Activated CD8-positive, alpha-beta memory T cell treated with anti-CD3 and anti-CD28 coated beads, Interleukin-2, amount 10 ng/mL, durations not matched to agents 7 days and 5 days (primary cell): Measurements from ENCODE around the gene IFITM5. TPM values are rescaled to one million over a fixed set of nuclear protein-coding genes. Genes with fewer than 3 reads are reported as not detected.
"Not testable (repeated sequence)": the region's sequence is repeated elsewhere in the genome, so short reads cannot be mapped to it uniquely, and the experiment has no call there.

Experiments
- ATAC-seq: fragments of 150-1000 bp; cut with Tn5 transposase; one replicate; pipeline ENCODE4 v1.10.0; 2021; ENCODE audit warnings: moderate library complexity
- CTCF ChIA-PET: fragments of 350-600 bp; sonication (Branson Sonifier 250); formaldehyde crosslinking; loops from one replicate; lab custom pipeline; 2021; ENCODE audit warnings: antibody characterized with exemption; lab: Charles Lee
- DNase-seq: peaks from one replicate; pipeline ENCODE4 v3.0.0-alpha.2; 2020
- H3K27ac Mint-ChIP-seq: one replicate; pipeline ENCODE4 v1.8.0; 2021; ENCODE audit warnings: mild to moderate bottlenecking, mixed read lengths
- H3K27me3 Mint-ChIP-seq: one replicate; pipeline ENCODE4 v1.8.0; 2021; ENCODE audit warnings: mixed read lengths
- H3K36me3 Mint-ChIP-seq: one replicate; pipeline ENCODE4 v1.8.0; 2021; ENCODE audit warnings: mild to moderate bottlenecking, mixed read lengths
- H3K4me1 Mint-ChIP-seq: one replicate; pipeline ENCODE4 v1.8.0; 2021; ENCODE audit warnings: mixed read lengths
- H3K4me3 Mint-ChIP-seq: one replicate; pipeline ENCODE4 v1.8.0; 2021; ENCODE audit warnings: mild to moderate bottlenecking, moderate library complexity, mixed read lengths
- H3K9me3 Mint-ChIP-seq: one replicate; pipeline ENCODE4 v1.8.0; 2022; ENCODE audit warnings: low read depth, mixed read lengths
- total RNA-seq, 2 experiments: library from RNA; stranded (reverse); gene quantifications; one replicate each; pipeline ENCODE4 v1.2.3, GENCODE V29; 2021

Gene IFITM5
- total RNA-seq, 2 experiments from 2014 or later = not detected

DNA sequence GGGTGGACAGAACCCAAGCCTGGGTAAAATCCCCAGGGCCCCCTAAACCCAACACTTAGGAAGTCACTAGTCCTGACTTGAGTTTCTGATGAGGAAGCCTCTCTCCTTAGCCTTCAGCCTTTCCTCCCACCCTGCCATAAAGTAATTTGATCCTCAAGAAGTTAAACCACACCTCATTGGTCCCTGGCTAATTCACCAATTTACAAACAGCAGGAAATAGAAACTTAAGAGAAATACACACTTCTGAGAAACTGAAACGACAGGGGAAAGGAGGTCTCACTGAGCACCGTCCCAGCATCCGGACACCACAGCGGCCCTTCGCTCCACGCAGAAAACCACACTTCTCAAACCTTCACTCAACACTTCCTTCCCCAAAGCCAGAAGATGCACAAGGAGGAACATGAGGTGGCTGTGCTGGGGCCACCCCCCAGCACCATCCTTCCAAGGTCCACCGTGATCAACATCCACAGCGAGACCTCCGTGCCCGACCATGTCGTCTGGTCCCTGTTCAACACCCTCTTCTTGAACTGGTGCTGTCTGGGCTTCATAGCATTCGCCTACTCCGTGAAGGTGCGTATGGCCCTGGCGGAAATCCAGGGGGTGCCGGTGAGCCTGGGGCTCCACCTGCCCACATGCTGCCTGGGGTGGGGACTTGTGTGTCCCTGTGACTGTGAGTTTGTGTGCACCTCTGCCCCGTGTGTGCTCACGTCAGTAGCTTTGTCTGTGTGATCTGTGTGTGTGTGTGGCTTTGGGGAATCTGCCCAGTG lies 14.6 kb upstream of the IFITM5 start, which contains the start of gene IFITM1:
Gene IFITM1, plus strand, starts transcription at position 254 of the 767 bp plus-strand sequence. Its CDS starts 131 bp downstream, at position 385.
- H3K4me3 Mint-ChIP-seq = peak within 1 kb of the TSS; percentile 97
- peak within 1 kb of the TSS; percentile 99 for H3K27ac Mint-ChIP-seq
- no peaks in the 10 kb centered on the region for H3K27me3 Mint-ChIP-seq
- CTCF ChIA-PET = no interaction called here
- no peaks in the 10 kb centered on the region for H3K9me3 Mint-ChIP-seq
- DNase-seq = peak; percentile 89
- peaks cover 50% of the 10 kb centered on the region for H3K36me3 Mint-ChIP-seq
- peak; percentile 48 for ATAC-seq
- peaks cover 38% of the 10 kb centered on the region for H3K4me1 Mint-ChIP-seq

GRCh38 chr11:313304-313786 lies 14.0 kb upstream of the IFITM5 start:
- ATAC-seq (no peak), DNase-seq (no peak)
- Mint-ChIP-seq H3K4me1 (peaks cover 38% of the 10 kb centered on the region), H3K36me3 (peaks cover 55% of the 10 kb centered on the region), H3K27me3 (no peaks in the 10 kb centered on the region), H3K27ac (peak overlapping the region; percentile 99), H3K9me3 (no peaks in the 10 kb centered on the region), H3K4me3 (peak overlapping the region; percentile 97)
- CTCF ChIA-PET = interaction anchor here (1.8 to 2.1 kb wide), 2 partner anchors 13 to 42 kb away, joined by 7 to 12 read pairs; no protein-coding TSS in a partner anchor

- Mint-ChIP-seq H3K4me3 (peak overlapping the region; percentile 97), H3K36me3 (peaks cover 53% of the 10 kb centered on the region), H3K27me3 (no peaks in the 10 kb centered on the region), H3K9me3 (no peaks in the 10 kb centered on the region), H3K27ac (peak overlapping the region; percentile 99), H3K4me1 (peaks cover 38% of the 10 kb centered on the region)
- CTCF ChIA-PET = interaction anchor here (1.2 to 2.1 kb wide), 4 partner anchors 14 to 103 kb away, joined by 4 to 12 read pairs (median 6); partner anchors contain the start of gene SIGIRR
- DNase-seq (no peak), ATAC-seq (no peak)
Observed at GRCh38 chr11:312092-312816, 12.9 kb upstream of the IFITM5 start.

DNA sequence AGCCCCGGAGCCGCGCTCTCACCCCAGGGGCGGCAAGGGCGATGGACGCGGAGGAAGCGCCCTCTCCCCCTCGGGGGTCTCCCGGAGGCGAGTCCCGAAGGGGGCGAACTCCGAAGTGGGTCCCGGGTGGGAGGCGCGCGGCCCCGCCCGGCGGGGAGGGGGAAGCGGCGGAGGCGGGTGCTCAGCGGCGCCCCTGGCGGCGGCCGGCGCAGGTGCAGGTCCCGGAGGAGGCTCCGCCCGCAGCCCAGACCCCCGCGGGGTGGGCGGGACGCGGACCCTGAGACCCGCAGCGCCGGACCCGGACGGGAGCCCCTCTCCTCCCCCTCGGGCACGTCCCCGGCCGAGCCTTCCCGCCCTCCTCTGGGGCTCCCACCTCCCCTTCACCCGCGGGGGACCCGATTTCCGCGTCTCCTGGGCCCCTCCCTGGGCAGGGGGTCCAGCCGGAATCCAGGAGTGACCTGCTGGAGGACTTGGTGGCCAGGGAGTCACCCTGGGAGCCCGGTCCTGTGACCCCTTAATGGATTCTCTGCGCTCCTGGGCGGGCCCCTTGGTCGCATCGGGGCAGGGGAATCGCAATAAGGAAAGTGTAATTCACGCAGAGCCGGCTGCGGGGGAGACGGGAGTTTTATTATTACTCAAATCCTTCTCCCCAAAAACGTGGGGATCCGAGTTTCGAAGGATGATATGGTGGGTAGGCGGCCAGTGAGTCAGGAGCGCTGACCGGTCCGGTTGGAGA lies 11.9 kb upstream of the IFITM5 start:
- ATAC-seq = peak; percentile 10
- H3K9me3 Mint-ChIP-seq, H3K27me3 Mint-ChIP-seq, DNase-seq: not testable (repeated sequence)
- Mint-ChIP-seq H3K36me3 (peaks cover 42% of the 10 kb centered on the region), H3K4me3 (peak overlapping the region; percentile 97), H3K4me1 (peaks cover 37% of the 10 kb centered on the region), H3K27ac (peak overlapping the region; percentile 99)
- CTCF ChIA-PET = interaction anchor here (1.4 to 2.1 kb wide), 3 partner anchors 15 to 44 kb away, joined by 5 to 12 read pairs (median 7); no protein-coding TSS in a partner anchor

- H3K27ac Mint-ChIP-seq = peak overlapping the region; percentile 92
- CTCF ChIA-PET = interaction anchor here (1.0 to 1.7 kb wide), 9 partner anchors 7 to 226 kb away, joined by 3 to 6 read pairs (median 4); partner anchors contain the start of gene IFITM5
- DNase-seq, ATAC-seq, H3K27me3 Mint-ChIP-seq, H3K9me3 Mint-ChIP-seq: not testable (repeated sequence)
- H3K4me1 Mint-ChIP-seq = peaks cover 43% of the 10 kb centered on the region
- H3K4me3 Mint-ChIP-seq = peak overlapping the region; percentile 96
- H3K36me3 Mint-ChIP-seq = peaks cover 33% of the 10 kb centered on the region
Observed at GRCh38 chr11:309979-310572, 10.8 kb upstream of the IFITM5 start.

DNA sequence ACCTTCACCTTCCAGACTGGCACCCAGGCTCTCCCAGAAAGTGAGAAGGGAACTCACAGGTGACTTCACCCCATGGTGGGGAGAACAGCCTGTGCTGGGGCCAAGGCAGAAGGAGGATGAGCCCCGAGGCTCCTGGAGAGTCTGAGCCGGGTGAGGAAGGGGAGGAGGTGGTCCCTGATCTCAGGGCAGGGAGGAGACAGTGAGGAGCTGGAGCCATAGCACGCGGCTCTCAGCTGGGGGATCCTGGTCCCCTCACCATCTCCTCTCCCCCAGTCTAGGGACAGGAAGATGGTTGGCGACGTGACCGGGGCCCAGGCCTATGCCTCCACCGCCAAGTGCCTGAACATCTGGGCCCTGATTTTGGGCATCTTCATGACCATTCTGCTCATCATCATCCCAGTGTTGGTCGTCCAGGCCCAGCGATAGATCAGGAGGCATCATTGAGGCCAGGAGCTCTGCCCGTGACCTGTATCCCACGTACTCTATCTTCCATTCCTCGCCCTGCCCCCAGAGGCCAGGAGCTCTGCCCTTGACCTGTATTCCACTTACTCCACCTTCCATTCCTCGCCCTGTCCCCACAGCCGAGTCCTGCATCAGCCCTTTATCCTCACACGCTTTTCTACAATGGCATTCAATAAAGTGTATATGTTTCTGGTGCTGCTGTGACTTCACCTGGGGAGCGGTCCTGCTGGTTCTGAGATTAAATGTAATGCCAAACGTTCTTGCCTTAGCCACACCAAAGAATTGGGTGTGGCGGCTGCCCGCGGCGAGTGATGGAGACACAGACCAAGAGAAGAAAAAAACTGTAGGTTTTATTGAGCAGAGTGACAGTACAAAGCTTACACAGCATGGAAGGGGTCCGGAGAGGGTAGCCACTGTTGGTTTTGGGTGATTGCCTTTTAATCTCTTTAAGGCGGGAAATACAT lies 9.7 kb upstream of the IFITM5 start:
- DNase-seq, H3K9me3 Mint-ChIP-seq, H3K27me3 Mint-ChIP-seq, ATAC-seq: not testable (repeated sequence)
- Mint-ChIP-seq H3K4me3 (peak overlapping the region; percentile 96), H3K4me1 (peaks cover 46% of the 10 kb centered on the region), H3K36me3 (peaks cover 22% of the 10 kb centered on the region), H3K27ac (peak overlapping the region; percentile 92)
- CTCF ChIA-PET = interaction anchor here (0.9 to 1.7 kb wide), 11 partner anchors 8 to 227 kb away, joined by 3 to 6 read pairs (median 4); partner anchors contain the start of gene IFITM5

DNA sequence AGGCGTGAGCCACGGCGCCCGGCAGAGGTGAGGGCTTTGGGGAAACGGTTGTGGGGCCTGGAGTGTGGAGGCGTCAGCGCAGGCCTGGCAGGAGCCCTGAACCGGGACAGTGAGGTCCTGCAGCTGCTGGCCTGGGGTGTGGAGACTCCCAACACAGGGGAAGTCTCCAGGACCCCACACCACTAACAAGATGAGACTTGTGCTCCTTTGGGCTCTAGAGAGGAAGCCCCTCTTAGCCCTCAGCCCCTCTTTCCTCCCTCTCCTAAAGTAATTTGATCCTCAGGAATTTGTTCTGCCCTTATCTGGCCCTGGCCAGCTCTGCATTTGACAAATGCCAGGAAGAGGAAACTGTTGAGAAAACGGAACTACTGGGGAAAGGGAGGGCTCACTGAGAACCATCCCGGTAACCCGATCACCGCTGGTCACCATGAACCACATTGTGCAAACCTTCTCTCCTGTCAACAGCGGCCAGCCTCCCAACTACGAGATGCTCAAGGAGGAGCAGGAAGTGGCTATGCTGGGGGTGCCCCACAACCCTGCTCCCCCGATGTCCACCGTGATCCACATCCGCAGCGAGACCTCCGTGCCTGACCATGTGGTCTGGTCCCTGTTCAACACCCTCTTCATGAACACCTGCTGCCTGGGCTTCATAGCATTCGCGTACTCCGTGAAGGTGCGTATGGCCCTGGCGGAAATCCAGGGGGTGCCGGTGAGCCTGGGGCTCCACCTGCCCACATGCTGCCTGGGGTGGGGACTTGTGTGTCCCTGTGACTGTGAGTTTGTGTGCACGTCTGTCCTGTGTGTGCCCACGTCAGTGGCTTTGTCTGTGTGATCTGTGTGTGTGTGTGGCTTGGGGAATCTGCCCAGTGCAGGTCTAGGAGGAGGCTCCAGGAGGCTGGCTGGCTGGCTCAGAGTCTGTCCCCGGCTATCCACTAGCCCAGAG lies 8.7 kb upstream of the IFITM5 start, which contains the start of gene IFITM2:
Gene IFITM2, plus strand, starts transcription at position 51 of the 943 bp plus-strand sequence. Its CDS starts 377 bp downstream, at position 428.
- H3K27ac Mint-ChIP-seq = peak within 1 kb of the TSS; percentile 92
- ATAC-seq = peak; percentile 41
- DNase-seq = peak; percentile 90
- CTCF ChIA-PET = interaction anchor here (0.6 to 5.0 kb wide), 6 partner anchors 9 to 211 kb away, joined by 3 to 31 read pairs (median 8); partner anchors contain the start of gene SIGIRR
- H3K4me1 Mint-ChIP-seq = peaks cover 47% of the 10 kb centered on the region
- H3K27me3 Mint-ChIP-seq, H3K9me3 Mint-ChIP-seq: not testable (repeated sequence)
- peak within 1 kb of the TSS; percentile 96 for H3K4me3 Mint-ChIP-seq
- H3K36me3 Mint-ChIP-seq = peaks cover 19% of the 10 kb centered on the region

GRCh38 chr11:306645-307371 lies 7.5 kb upstream of the IFITM5 start:
- H3K9me3 Mint-ChIP-seq = no peaks in the 10 kb centered on the region
- H3K27me3 Mint-ChIP-seq = peaks cover 7% of the 10 kb centered on the region
- peaks cover 46% of the 10 kb centered on the region for H3K4me1 Mint-ChIP-seq
- ATAC-seq (no peak), DNase-seq (no peak)
- H3K36me3 Mint-ChIP-seq = peaks cover 19% of the 10 kb centered on the region
- CTCF ChIA-PET = interaction anchor here (0.8 to 5.8 kb wide), 16 partner anchors 10 to 212 kb away, joined by 3 to 54 read pairs (median 10); partner anchors contain the start of genes NLRP6, PGGHG and PTDSS2
- peak overlapping the region; percentile 40 for H3K4me3 Mint-ChIP-seq
- H3K27ac Mint-ChIP-seq = peak overlapping the region; percentile 92

DNA sequence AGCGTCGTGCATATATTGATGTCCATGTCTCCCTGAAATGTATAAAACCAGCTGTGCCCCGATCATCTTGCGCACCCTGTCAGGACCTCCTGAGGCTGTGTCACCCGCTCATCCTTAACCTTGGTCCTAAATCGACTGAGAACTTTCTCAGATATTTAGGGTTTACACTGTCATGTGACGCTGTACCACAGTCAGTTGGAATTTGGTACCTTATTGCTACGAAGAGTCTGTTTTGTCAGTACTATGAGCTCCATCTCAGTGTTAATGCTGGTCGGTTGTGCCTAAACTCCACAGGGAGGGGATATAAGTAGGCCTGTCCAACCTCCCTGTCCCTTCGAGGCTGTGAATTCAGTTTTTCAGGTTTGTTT lies 6.5 kb upstream of the IFITM5 start:
- ATAC-seq = no peak
- H3K4me3 Mint-ChIP-seq = no peak overlapping the region
- peaks cover 46% of the 10 kb centered on the region for H3K4me1 Mint-ChIP-seq

More for the DNA sequence above, 6.5 kb upstream of the IFITM5 start:
- Mint-ChIP-seq H3K27me3 (peaks cover 11% of the 10 kb centered on the region), H3K9me3 (no peaks in the 10 kb centered on the region), H3K36me3 (peaks cover 19% of the 10 kb centered on the region), H3K27ac (no peak overlapping the region)
- CTCF ChIA-PET = interaction anchor here (0.7 to 5.8 kb wide), 21 partner anchors 11 to 420 kb away, joined by 3 to 54 read pairs (median 7); partner anchors contain the start of genes NLRP6, PGGHG and PTDSS2
- no peak for DNase-seq
